Measurements from ENCODE around the gene NDST4. TPM values are rescaled to one million over a fixed set of nuclear protein-coding genes. Genes with fewer than 3 reads are reported as not detected.

The NDST4 gene
- total RNA-seq, 1 experiment from 2014 or later, result not detected

GRCh38 chr4:115076691-115077090 is 36.7 kb downstream of the NDST4 start:
- no peak for TF ChIP-seq RAD21 (IDR thresholded peaks at IDR 0.05; ENCODE audit: low read depth)
- TF ChIP-seq CBX3 (IDR thresholded peaks at IDR 0.05; ENCODE audit: low read depth), result no peak
- no peak for TF ChIP-seq POLR2A (IDR thresholded peaks at IDR 0.05; ENCODE audit: borderline replicate concordance, extremely low read depth, insufficient read depth, insufficient read length)
- no peak for TF ChIP-seq ZFX (IDR thresholded peaks at IDR 0.05)
- no peak for TF ChIP-seq YY1 (IDR thresholded peaks at IDR 0.05; ENCODE audit: extremely low read depth, insufficient replicate concordance, low read depth, low read length)
- TF ChIP-seq SP1 (IDR thresholded peaks at IDR 0.05; ENCODE audit: low read depth), result no peak
- no peak for TF ChIP-seq REST (IDR thresholded peaks at IDR 0.05; ENCODE audit: low read depth)
- TF ChIP-seq SIN3A (IDR thresholded peaks at IDR 0.05; ENCODE audit: low read depth), result no peak
- no peak for TF ChIP-seq TCF7L2 (IDR thresholded peaks at IDR 0.05; ENCODE audit: borderline replicate concordance, extremely low read depth, insufficient read depth, insufficient read length)
- no peak for TF ChIP-seq EZH2phosphoT487 (IDR thresholded peaks at IDR 0.05; ENCODE audit: borderline replicate concordance)
- TF ChIP-seq ZNF274 (IDR thresholded peaks at IDR 0.05; ENCODE audit: low read depth, low read length), result no peak
- no peak for TF ChIP-seq CEBPB (IDR thresholded peaks at IDR 0.05; ENCODE audit: low read depth)
- TF ChIP-seq ATF3 (IDR thresholded peaks at IDR 0.05), result no peak
- no peak for TF ChIP-seq JUND (IDR thresholded peaks at IDR 0.05)
- ATAC-seq, result no peak
- intact Hi-C loops (cut with micrococcal nuclease), result no loop called here
- CTCF ChIA-PET, result no interaction called here
- no peaks in the 10 kb centered on the region for H3K9me3 ChIP-seq (ENCODE audit: control insufficient read depth in 1 of 2, insufficient read depth in 1 of 2, low read depth in 1 of 2, low read length in 2 of 2)
- no peaks in the 10 kb centered on the region for H3K79me2 ChIP-seq (ENCODE audit: insufficient read depth, low read length)
- H3K27me3 ChIP-seq (ENCODE audit: insufficient read depth, low read length), result no peaks in the 10 kb centered on the region
- POLR2A ChIA-PET, result no interaction called here
- H3K4me1 ChIP-seq (ENCODE audit: control insufficient read depth in 1 of 2, insufficient read depth in 2 of 2, low read length in 2 of 2), result no peaks in the 10 kb centered on the region
- H2AFZ ChIP-seq (ENCODE audit: low read depth, low read length, poor library complexity, severe bottlenecking), result no peak overlapping the region
- no peaks in the 10 kb centered on the region for H4K20me1 ChIP-seq (ENCODE audit: insufficient read depth)
- no peak overlapping the region for H3K4me3 ChIP-seq (replicated peaks in 1 of 2; ENCODE audit: low read depth in 1 of 2, low read length in 2 of 2)
- no peak overlapping the region for H3K27ac ChIP-seq (ENCODE audit: low read depth, low read length)
- no peak for DNase-seq (ENCODE audit: low read depth, low spot score)
- no peaks in the 10 kb centered on the region for H3K36me3 ChIP-seq (ENCODE audit: control insufficient read depth in 1 of 2, insufficient read depth in 2 of 2, low read length in 2 of 2)
- H3K9me2 ChIP-seq (ENCODE audit: insufficient read depth), result no peaks in the 10 kb centered on the region
- no TSS peak for BruUV-seq (replicated peaks)
- RAD21 ChIA-PET (ENCODE audit: low non-redundant PET in 1 of 2, low total read pairs in 2 of 2, uncharacterized antibody in 2 of 2, unreplicated experiment in 2 of 2), result no interaction called here
- no peak overlapping the region for H3K9ac ChIP-seq (ENCODE audit: low read length)
- no peak overlapping the region for H3K4me2 ChIP-seq (ENCODE audit: low read length)

Data from HCT116 (cell line).